Measurements from ENCODE around the gene ABHD12B. TPM values are rescaled to one million over a fixed set of nuclear protein-coding genes. Genes with fewer than 3 reads are reported as not detected.

ABHD12B gene, protein sequence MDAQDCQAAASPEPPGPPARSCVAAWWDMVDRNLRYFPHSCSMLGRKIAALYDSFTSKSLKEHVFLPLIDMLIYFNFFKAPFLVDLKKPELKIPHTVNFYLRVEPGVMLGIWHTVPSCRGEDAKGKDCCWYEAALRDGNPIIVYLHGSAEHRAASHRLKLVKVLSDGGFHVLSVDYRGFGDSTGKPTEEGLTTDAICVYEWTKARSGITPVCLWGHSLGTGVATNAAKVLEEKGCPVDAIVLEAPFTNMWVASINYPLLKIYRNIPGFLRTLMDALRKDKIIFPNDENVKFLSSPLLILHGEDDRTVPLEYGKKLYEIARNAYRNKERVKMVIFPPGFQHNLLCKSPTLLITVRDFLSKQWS
- not detected for total RNA-seq

DNA sequence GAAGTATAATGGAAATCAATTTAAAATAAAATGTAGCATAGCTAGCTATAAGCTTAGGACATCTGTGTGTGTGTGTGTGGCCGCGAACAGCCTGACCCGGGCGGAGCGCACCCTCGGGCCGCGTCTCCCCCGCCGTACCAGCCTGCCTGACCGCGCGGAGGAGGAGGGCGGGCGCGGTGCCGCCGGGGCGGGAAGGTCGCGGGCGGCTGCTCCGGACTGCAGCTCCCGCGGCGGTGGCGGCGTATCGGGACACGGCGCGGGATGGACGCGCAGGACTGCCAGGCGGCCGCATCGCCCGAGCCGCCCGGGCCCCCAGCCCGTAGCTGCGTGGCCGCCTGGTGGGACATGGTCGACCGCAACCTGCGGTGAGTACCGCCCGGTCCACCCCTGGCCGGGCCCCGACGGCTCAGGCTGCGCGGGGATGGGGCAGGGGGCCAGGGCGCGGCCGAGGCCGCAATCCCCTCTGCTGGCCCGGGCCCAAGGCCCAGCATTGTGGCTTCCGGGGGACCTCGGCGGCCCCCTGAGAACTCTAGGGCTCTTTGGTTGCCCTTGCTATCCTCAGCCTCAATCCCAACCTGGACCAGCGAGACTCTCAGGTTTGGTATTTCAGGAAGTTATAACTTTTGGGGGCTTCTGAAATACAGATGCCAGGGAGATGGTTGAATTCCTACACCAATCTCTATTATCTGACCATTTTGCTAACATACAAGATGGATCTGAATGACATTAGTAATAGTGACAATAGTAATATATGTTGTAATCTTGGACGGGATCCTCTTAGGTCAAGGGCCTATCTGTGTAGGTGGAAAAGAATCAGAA lies at the start of gene ABHD12B:
ABHD12B (plus strand) TSS at position 140 of the 819 bp plus-strand sequence; CDS start at position 262, 122 bp downstream.
- Histone ChIP-seq H3K27me3 (no peaks in the 10 kb centered on the region), H3K4me1 (no peaks in the 10 kb centered on the region), H3K4me3 (peak within 1 kb of the TSS; percentile 31 to 53), H3K9me3 (no peaks in the 10 kb centered on the region), H3K27ac (no peak within 1 kb of the TSS), H3K36me3 (no peaks in the 10 kb centered on the region)
- intact Hi-C loops (cut with DNase I), result no loop called here
- DNase-seq (ENCODE audit: low spot score in 2 of 2), result no peak
- TF ChIP-seq, protein P1, sequence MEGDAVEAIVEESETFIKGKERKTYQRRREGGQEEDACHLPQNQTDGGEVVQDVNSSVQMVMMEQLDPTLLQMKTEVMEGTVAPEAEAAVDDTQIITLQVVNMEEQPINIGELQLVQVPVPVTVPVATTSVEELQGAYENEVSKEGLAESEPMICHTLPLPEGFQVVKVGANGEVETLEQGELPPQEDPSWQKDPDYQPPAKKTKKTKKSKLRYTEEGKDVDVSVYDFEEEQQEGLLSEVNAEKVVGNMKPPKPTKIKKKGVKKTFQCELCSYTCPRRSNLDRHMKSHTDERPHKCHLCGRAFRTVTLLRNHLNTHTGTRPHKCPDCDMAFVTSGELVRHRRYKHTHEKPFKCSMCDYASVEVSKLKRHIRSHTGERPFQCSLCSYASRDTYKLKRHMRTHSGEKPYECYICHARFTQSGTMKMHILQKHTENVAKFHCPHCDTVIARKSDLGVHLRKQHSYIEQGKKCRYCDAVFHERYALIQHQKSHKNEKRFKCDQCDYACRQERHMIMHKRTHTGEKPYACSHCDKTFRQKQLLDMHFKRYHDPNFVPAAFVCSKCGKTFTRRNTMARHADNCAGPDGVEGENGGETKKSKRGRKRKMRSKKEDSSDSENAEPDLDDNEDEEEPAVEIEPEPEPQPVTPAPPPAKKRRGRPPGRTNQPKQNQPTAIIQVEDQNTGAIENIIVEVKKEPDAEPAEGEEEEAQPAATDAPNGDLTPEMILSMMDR (IDR thresholded peaks at IDR 0.05), result no peak

DNA sequence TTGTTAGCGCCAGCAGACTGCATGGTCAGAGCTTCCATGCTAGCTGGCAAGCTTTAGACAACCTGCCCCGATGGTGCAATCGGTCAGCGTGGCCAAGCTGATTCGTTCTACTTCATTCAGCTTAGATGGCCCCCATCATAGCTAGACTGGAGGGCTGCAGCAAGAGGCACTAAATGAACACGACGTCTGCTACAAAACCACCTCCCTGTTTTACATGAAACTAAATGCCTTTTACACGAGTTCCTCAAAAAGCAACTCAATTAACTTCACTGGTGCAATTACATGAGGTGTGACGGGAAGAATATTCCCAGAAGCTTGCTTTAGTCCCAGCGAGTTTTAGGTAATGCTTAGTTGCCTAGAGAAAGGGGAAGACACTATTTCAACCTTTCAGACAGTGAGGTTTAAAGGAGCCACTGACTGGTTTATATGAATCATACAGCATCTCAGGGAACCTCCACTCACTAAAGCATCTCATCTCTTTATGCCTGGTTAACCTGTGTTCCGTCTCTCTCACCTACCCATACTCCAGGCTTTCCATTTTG lies 49.3 kb upstream of the ABHD12B start:
- H3K4me3 ChIP-seq, result peak overlapping the region in 1 of 2 donors; percentile 14
- H3K9me3 ChIP-seq, result no peaks in the 10 kb centered on the region
- H3K36me3 ChIP-seq, result no peaks in the 10 kb centered on the region
- intact Hi-C loops (cut with DNase I), result no loop called here
- no peak for DNase-seq (ENCODE audit: low spot score in 2 of 2)
- no peaks in the 10 kb centered on the region for H3K27me3 ChIP-seq
- TF ChIP-seq, protein P1 (IDR thresholded peaks at IDR 0.05), result no peak
- H3K4me1 ChIP-seq, result peaks cover 0 to 11% of the 10 kb centered on the region in 2 donors
- no peak overlapping the region for H3K27ac ChIP-seq

DNA sequence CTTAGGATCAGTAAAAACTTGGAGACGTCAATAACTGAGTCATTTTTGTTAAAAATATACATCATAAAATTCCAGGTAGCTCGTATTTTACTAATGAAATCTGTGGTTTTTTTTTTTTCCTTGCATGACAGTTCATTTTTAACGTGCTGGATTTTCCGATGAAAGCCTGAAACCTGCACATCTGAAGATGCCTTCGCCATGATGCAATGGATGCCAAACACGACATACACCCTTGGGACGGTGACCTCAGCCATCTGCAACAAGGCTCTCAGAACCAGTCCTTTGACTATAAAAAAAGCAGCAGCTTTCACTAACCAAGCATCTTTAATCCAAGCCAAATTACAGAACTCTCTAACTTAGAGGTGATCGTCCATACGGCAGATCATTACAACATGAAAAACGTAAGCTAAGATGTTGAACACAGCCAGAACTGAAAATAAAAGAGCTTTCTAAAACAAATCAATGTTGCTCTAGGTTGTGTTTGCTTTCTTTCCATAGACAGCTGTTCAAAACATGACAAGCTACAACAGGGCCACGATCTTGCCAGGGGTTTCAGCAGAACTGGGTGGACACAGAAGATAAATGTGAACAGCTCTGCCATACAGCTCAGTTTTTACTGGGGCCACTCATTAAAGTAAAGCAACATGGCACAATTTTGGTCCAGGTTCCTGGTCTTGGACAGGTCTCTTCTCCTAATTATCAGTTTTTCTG lies 48.6 kb upstream of the ABHD12B start:
- peak overlapping the region in 1 of 2 donors; percentile 22 for H3K27ac ChIP-seq
- intact Hi-C loops (cut with DNase I), result no loop called here
- DNase-seq (ENCODE audit: low spot score in 2 of 2), result no peak
- H3K27me3 ChIP-seq, result no peaks in the 10 kb centered on the region
- H3K9me3 ChIP-seq, result no peaks in the 10 kb centered on the region
- peaks cover 0 to 11% of the 10 kb centered on the region in 2 donors for H3K4me1 ChIP-seq
- H3K4me3 ChIP-seq, result peak overlapping the region; percentile 14 to 23
- TF ChIP-seq, protein P1 (IDR thresholded peaks at IDR 0.05), result no peak
- H3K36me3 ChIP-seq, result no peaks in the 10 kb centered on the region

DNA sequence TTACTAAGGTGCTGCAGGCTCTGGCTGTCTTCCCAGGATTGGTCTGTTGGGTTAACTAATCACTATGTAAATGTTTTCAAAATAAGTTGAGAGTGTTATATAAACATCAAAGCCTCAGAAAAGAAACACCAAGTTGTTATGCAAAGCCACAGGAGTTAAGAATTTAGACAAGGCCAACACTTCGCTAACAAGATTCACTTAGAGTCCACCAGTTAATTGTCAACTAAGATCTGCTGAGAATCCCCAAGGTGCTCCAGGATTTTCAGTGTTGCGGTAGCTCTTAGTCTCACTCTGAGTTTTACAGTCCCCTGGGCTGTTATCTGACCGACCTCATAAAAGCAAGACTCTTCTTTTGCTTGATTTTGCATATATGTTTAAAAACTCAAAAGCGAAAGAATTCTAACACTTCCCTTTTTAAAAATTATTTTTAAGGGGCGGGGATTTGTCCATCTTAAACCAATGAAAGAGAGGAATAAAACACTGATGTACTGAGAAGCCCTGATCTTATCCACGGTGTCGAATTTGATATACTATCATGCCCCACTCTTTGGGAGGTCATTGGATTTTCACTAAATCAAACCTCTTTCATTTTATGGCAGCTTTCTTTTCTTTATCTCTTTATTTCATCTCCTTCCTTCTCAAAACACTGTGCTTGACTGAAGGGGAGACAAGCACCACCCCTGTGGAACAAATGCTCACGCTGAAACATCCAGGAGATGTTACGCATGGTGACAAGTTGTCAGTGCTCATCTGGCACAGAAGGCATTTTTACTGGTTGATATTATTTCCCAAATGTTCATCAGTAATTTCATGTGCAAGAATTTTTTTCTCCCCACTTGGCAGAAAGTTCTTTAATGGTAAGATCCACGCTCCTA lies 47.9 kb upstream of the ABHD12B start:
- DNase-seq (ENCODE audit: low spot score in 2 of 2), result no peak
- intact Hi-C loops (cut with DNase I), result no loop called here
- Histone ChIP-seq H3K4me1 (peaks cover 0 to 14% of the 10 kb centered on the region in 2 donors), H3K27me3 (no peaks in the 10 kb centered on the region), H3K36me3 (no peaks in the 10 kb centered on the region), H3K4me3 (peak overlapping the region; percentile 14 to 23), H3K9me3 (no peaks in the 10 kb centered on the region), H3K27ac (peak overlapping the region in 1 of 2 donors; percentile 22)
- TF ChIP-seq, protein P1 (IDR thresholded peaks at IDR 0.05), result no peak

Measured in ascending aorta (tissue), 2 donors.